Fibroblast of pulmonary artery (primary cell): ENCODE data around the gene PHLDB2.
A peak's percentile ranks its signal among the peaks of the same experiment; 100 is the strongest.

Experiments
- DNase-seq: peaks from one replicate; pipeline ENCODE4 v3.0.0-alpha.2; 2010; ENCODE audit warnings: low read depth
- H3K4me3 ChIP-seq: replicated peaks from 2 replicates; pipeline ENCODE4 v1.5.1; 2011; ENCODE audit warnings: low read depth, mild to moderate bottlenecking, control low read depth, low read length, moderate library complexity
- TF ChIP-seq, protein P1 (sequence below): IDR thresholded peaks from 2 replicates; pipeline ENCODE4 v1.5.1; 2011; ENCODE audit warnings: mild to moderate bottlenecking, control low read depth, low read length, inconsistent platforms; ENCODE audit errors: missing control alignments

Gene PHLDB2

DNA sequence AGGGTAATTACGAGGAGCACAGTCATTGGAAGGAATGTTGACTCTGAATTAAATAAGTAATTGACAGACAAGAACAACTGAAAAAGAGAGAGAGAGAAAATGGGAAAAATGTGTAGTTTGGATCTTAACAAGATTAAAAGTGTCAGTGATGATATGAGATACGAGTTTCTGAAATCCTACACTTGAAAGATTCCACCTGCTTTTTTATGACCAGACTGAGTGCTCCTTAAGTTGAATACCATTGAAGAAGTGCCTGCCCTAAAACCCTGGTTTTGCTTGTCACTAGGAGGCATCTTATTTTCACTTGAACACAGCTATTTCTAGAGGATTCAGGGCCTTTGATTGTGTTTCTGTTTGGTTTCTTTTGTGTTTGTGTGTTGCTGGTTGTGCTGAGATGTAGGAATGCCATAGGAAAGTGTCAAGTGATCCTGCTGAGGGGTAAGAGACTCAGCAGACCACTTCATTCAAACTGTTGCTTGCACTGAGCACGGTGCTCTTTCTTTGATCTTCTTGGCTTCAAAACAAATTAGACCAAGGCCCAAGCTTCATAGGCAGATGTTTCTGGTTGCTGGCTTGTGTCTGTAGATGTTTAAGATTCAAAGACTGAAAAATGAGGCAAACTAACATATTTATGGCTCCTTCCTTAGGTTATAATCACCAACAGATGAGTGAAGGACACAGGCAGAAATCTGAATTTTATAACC lies 102.5 kb downstream of the PHLDB2 start:
- no peak overlapping the region for H3K4me3 ChIP-seq
- TF ChIP-seq, protein P1, sequence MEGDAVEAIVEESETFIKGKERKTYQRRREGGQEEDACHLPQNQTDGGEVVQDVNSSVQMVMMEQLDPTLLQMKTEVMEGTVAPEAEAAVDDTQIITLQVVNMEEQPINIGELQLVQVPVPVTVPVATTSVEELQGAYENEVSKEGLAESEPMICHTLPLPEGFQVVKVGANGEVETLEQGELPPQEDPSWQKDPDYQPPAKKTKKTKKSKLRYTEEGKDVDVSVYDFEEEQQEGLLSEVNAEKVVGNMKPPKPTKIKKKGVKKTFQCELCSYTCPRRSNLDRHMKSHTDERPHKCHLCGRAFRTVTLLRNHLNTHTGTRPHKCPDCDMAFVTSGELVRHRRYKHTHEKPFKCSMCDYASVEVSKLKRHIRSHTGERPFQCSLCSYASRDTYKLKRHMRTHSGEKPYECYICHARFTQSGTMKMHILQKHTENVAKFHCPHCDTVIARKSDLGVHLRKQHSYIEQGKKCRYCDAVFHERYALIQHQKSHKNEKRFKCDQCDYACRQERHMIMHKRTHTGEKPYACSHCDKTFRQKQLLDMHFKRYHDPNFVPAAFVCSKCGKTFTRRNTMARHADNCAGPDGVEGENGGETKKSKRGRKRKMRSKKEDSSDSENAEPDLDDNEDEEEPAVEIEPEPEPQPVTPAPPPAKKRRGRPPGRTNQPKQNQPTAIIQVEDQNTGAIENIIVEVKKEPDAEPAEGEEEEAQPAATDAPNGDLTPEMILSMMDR, result no peak
- no peak for DNase-seq

DNA sequence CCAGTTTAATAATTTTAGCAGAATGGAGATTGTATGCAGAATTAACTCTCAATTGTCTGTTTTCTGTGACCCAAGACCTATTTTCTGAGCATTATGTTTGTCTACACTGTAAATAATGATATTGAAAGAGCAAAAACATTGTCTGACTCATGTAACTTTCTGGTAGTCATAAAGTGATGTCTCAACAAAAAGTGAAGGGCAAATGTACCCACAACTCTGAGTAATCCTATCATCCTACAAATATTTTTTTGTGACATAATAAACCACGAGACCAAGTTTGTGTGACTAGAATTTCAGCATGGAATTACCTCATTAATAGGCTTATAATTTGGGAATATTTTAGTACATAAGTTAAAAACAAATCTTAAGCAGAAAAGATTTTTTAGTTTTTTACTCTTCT lies 104.4 kb downstream of the PHLDB2 start:
- peak; percentile 84 for DNase-seq
- H3K4me3 ChIP-seq, result no peak overlapping the region

DNA sequence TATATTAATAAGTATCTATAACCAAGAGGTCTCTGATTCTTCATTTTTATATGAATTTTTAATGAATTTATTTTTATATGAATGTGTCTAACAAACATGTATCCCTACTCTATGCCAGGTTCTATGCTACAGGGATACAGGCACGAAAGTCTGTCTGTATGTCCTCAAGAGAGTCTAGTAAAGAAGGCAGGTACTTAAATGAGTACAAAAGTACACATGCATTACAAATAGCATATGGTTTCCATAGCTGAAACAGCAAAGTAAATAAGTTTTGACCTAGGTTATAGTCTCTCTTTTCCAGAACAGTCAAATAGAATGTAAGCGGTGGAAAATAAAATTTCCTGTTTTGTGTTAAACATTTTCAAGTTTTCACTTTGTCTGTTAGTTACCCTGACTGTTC lies 106.4 kb downstream of the PHLDB2 start:
- H3K4me3 ChIP-seq, result no peak overlapping the region
- TF ChIP-seq, protein P1, result no peak
- DNase-seq, result no peak

More for the DNA sequence above, 104.4 kb downstream of the PHLDB2 start:
- TF ChIP-seq, protein P1, result no peak

DNA sequence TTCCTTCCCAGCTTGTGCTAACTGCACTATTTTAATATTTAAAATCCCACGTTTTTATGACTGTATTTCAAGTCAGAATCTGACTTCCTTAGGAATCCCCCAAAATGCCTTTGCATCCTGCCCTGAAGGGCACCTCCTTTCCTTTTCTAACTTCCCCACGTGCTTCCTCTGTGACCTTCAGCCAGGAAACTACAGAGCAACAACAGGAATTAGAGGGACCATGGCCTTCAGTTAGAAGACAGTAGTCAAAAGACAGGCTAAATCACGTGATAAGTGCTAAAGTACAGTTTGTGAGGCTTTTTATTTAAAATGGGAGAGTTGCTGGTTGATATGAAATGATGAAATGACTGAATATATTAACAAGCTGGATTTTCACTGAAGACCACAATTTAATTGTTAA lies 108.0 kb downstream of the PHLDB2 start:
- TF ChIP-seq, protein P1, result no peak
- no peak for DNase-seq
- no peak overlapping the region for H3K4me3 ChIP-seq

DNA sequence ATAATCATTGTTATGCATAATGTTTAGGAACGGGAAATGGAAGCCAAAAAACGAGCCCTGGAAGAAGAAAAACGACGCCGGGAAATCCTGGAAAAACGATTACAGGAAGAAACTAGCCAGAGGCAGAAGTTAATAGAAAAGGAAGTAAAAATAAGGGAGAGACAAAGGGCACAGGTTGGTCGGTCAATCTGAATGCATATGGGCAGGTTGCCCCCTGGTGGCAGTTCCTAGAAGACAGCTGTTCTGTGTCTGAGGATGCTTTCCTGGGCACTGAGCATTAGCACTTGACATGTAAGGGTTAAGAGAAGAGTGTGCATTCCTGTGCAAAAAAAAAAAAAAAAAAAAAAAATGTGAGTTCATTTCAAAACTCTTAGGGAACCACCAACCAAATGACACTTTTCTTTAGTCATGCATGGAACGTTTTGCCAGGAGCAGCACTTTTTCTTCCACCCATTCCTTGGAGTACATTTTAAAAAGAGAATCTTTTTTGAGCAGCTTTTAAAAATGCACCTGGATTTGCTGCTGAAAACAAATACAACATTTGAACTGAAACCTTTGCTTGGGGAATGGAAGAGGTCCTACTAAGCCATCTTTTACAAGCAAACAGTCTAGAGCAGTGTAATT lies 108.7 kb downstream of the PHLDB2 start:
- H3K4me3 ChIP-seq, result no peak overlapping the region
- DNase-seq, result peak; percentile 87
- TF ChIP-seq, protein P1, result peak; percentile 89

DNA sequence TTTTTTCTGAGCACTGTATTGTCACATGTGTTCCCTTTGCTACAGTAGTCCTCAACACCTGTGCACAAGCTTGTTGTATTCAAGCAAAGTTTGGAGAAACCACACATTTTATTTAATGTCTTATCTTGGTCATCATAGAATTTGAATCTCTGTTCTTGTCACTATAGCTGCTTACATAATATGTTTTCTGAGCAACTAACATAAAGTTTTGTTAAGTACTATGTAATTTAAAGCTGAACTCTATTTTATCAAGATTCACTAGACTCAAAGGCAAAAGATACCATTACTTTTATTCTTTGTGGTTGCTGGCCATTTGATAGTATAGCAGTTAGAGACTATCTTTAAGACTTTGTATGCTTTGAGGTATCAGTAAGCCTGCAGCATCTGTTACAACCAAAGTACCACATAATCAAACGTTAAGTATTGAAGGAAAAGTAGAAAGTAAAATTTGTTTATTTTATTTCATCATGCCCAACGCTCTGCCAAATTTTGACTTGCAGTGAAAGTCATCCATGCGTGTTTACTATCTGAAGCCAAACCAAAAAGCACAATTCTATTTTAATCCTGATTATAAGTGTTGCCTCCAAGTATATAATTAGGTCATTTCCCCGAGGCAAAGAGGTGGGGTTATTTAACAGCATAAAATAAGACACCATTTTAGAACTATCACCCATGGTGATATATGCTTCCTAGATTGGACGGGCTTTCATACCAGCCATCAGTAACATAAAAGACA lies 109.4 kb downstream of the PHLDB2 start:
- H3K4me3 ChIP-seq, result no peak overlapping the region
- DNase-seq, result no peak
- TF ChIP-seq, protein P1, result no peak
